Endothelial cell of umbilical vein (primary cell): Measurements from ENCODE around the gene HDAC11. TPM values are rescaled to one million over a fixed set of nuclear protein-coding genes. Genes with fewer than 3 reads are reported as not detected.
"Not testable (repeated sequence)": the region's sequence is repeated elsewhere in the genome, so short reads cannot be mapped to it uniquely, and the experiment has no call there.

ENCODE experiments used
- BruUV-seq: library from RNA; stranded (reverse); fragments of 400-500 nt; replicated peaks from 2 replicates; lab custom pipeline; 2021; lab: Mats Ljungman, UMichigan
- CTCF ChIA-PET: fragments of 300-600, 350-600 bp; sonication (Branson Sonifier 250); formaldehyde crosslinking; loops from one replicate; lab custom pipeline; 2021; ENCODE audit warnings: antibody characterized with exemption, inconsistent platforms; lab: Charles Lee
- POLR2A ChIA-PET: fragments of 300-600, 350-600 bp; sonication (Branson Sonifier 250); formaldehyde crosslinking; loops from one replicate; lab custom pipeline; 2021; ENCODE audit warnings: antibody characterized with exemption, inconsistent platforms; lab: Charles Lee
- DNase-seq: peaks from one replicate; pipeline ENCODE4 v3.0.0-alpha.2; 2011; ENCODE audit warnings: low read depth, low spot score
- FAIRE-seq: peaks from 2 replicates; lab custom pipeline; 2011; peaks lifted over from hg19 to GRCh38; lab: Jason Lieb, UNC
- H2AFZ ChIP-seq: 2 replicates; pipeline ENCODE4 v1.6.0; 2012; ENCODE audit warnings: low read depth, low read length, control low read depth, inconsistent platforms
- H3K27ac ChIP-seq: 2 replicates; pipeline ENCODE4 v1.5.1; 2011; ENCODE audit warnings: low read depth, mild to moderate bottlenecking, control low read depth, low read length, moderate library complexity; ENCODE audit not compliant: insufficient read depth
- H3K27me3 ChIP-seq, 2 experiments: 2 replicates each; pipeline versions ENCODE4 v1.6.0 to v1.6.1; 2011; ENCODE audit warnings: low read length in 2 of 2, mixed read lengths in 1 of 2; ENCODE audit not compliant: control insufficient read depth in 2 of 2, insufficient read depth in 2 of 2
- H3K36me3 ChIP-seq, 2 experiments: 2 replicates in 1 of 2; 3 replicates in 1 of 2; pipeline ENCODE4 v1.5.1; 2011; ENCODE audit warnings: low read length in 2 of 2, mild to moderate bottlenecking in 1 of 2, moderate library complexity in 1 of 2; ENCODE audit not compliant: control insufficient read depth in 2 of 2, insufficient read depth in 2 of 2; ENCODE audit errors: extremely low read depth in 1 of 2
- H3K4me1 ChIP-seq: 3 replicates; pipeline ENCODE4 v1.5.1; 2011; ENCODE audit warnings: mild to moderate bottlenecking, low read length; ENCODE audit not compliant: control insufficient read depth, insufficient read depth; ENCODE audit errors: extremely low read depth
- H3K4me2 ChIP-seq: 2 replicates; pipeline ENCODE4 v1.6.1; 2011; ENCODE audit warnings: low read length, control low read depth, mixed read lengths; ENCODE audit not compliant: insufficient read depth
- H3K4me3 ChIP-seq, 3 experiments: fragments of 200-600 bp in 1 of 3; sonication (generic), shearing (Covaris generic) in 1 of 3; replicated peaks in 1 of 3; 2 replicates each; pipeline ENCODE4 v1.5.1; 2011 to 2016; ENCODE audit warnings: control low read depth in 3 of 3, low read length in 3 of 3, mild to moderate bottlenecking in 2 of 3, inconsistent platforms in 1 of 3, low read depth in 1 of 3, moderate library complexity in 1 of 3; ENCODE audit not compliant: insufficient read depth in 1 of 3
- H3K79me2 ChIP-seq: 2 replicates; pipeline ENCODE4 v1.6.0; 2012; ENCODE audit warnings: low read length, inconsistent platforms; ENCODE audit not compliant: control insufficient read depth, insufficient read depth
- H3K9ac ChIP-seq: replicated peaks from 2 replicates; pipeline ENCODE3; 2011; ENCODE audit warnings: low read length, control low read depth; ENCODE audit not compliant: insufficient read depth; ENCODE audit errors: extremely low read depth
- H3K9me1 ChIP-seq: replicated peaks from 3 replicates; pipeline ENCODE4 v1.6.0; 2011; ENCODE audit warnings: mild to moderate bottlenecking, low read length; ENCODE audit not compliant: control insufficient read depth, insufficient read depth; ENCODE audit errors: extremely low read depth
- H3K9me3 ChIP-seq: replicated peaks from 2 replicates; pipeline ENCODE4 v1.5.1; 2012; ENCODE audit warnings: low read length, inconsistent platforms; ENCODE audit not compliant: control insufficient read depth, insufficient read depth
- H4K20me1 ChIP-seq: replicated peaks from 2 replicates; pipeline ENCODE3; 2011; ENCODE audit warnings: mild to moderate bottlenecking, low read length; ENCODE audit not compliant: control insufficient read depth, insufficient read depth; ENCODE audit errors: extremely low read depth
- EZH2 ChIP-seq: IDR thresholded peaks from 2 replicates; pipeline ENCODE4 v1.6.1; 2012; ENCODE audit warnings: borderline replicate concordance, low read depth, mild to moderate bottlenecking, moderate library complexity, low read length, inconsistent platforms; ENCODE audit not compliant: severe bottlenecking
- FOS ChIP-seq: IDR thresholded peaks from 2 replicates; pipeline ENCODE4 v1.6.1; 2011; ENCODE audit warnings: mild to moderate bottlenecking, low read length, moderate library complexity, borderline replicate concordance; ENCODE audit not compliant: insufficient read depth
- MYC ChIP-seq: IDR thresholded peaks from one replicate; pipeline ENCODE4 v1.6.1; 2011; ENCODE audit warnings: mild to moderate bottlenecking, low read depth, low read length
- POLR2A ChIP-seq: IDR thresholded peaks from 2 replicates; pipeline ENCODE4 v1.6.1; 2012; ENCODE audit warnings: low read depth, mild to moderate bottlenecking, control low read depth, low read length
- POLR2AphosphoS5 ChIP-seq: IDR thresholded peaks from 2 replicates; pipeline ENCODE4 v1.6.1; 2012; ENCODE audit warnings: low read depth, mild to moderate bottlenecking, control low read depth, low read length, moderate library complexity; ENCODE audit not compliant: insufficient read depth
- dilution Hi-C: fragments of 300-500 bp; cut with MboI; formaldehyde crosslinking; loops from one replicate; pipeline ENCODE4 v1.15.0; 2019; ENCODE audit warnings: low sequenced_read_pairs; ENCODE audit not compliant: extremely low pct_ligation_motif_present
- intact Hi-C: fragments of 100-400 bp; cut with micrococcal nuclease; formaldehyde crosslinking; loops from one replicate; pipeline ENCODE4 v1.10.0; 2022
- polyA plus RNA-seq, 4 experiments: library from polyadenylated mRNA; depleted of rRNA in 3 of 4; stranded (reverse) in 3 of 4; unstranded in 1 of 4; fragments of >200 nt; gene quantifications; 2 replicates each; pipeline versions ENCODE4 v1.2.1 to v1.2.3, GENCODE V29; 2011 to 2012; ENCODE audit warnings: missing spikeins in 1 of 4
- total RNA-seq: library from RNA; stranded (reverse); gene quantifications from 2 replicates; pipeline ENCODE4 v1.2.3, GENCODE V29; 2021
- TF ChIP-seq, protein P1 (sequence below), 2 donors: IDR thresholded peaks; 1 replicate in 1 of 2; 2 replicates in 1 of 2; pipeline ENCODE4 v1.5.1; 2011; ENCODE audit warnings: low read length in 2 of 2, mild to moderate bottlenecking in 2 of 2, moderate library complexity in 2 of 2, control low read depth in 1 of 2, inconsistent platforms in 1 of 2, low read depth in 1 of 2; ENCODE audit not compliant: insufficient read depth in 1 of 2; ENCODE audit errors: extremely low read depth in 1 of 2
- TF ChIP-seq, protein P2 (sequence below): IDR thresholded peaks from 2 replicates; pipeline ENCODE4 v1.6.1; 2011; ENCODE audit not compliant: insufficient read depth, insufficient read length

HDAC11 gene
- total and polyA plus RNA-seq, 2 donors (not counting 3 experiments of a cell fraction or from before 2014, with no cell fraction given) = 6.8 to 8.8 TPM

DNA sequence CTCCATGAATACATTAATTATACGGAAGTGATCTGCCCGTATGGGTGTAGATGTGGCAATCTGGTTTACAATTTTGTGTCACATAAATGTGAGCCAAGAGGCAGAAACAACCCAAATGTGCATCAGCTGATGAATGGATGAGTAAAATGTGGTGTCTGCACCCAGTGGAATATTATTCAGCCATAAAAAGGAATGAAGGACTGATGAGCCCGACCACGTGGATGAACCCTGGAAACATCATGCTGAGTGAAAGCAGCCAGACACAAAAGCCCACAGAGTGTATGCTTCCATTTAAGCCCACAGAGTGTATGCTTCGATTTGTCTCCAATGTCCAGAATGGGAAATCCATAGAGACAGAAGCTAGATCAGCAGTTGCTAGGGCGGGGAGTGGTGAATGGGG is 41.2 kb downstream of the HDAC11 start:
- Histone ChIP-seq H4K20me1 (no peaks in the 10 kb centered on the region), H3K4me2 (no peak overlapping the region), H2AFZ (no peak overlapping the region), H3K36me3 (no peaks in the 10 kb centered on the region), H3K9me1 (no peaks in the 10 kb centered on the region), H3K4me3 (no peak overlapping the region), H3K27ac (no peak overlapping the region), H3K4me1 (no peaks in the 10 kb centered on the region), H3K79me2 (no peaks in the 10 kb centered on the region), H3K9ac (no peak overlapping the region), H3K9me3 (no peaks in the 10 kb centered on the region), H3K27me3 (no peaks in the 10 kb centered on the region)
- FAIRE-seq (no peak), DNase-seq (no peak)
- no TSS peak for BruUV-seq
- POLR2A ChIA-PET = no interaction called here
- intact Hi-C loops = no loop called here
- dilution Hi-C loops = no loop called here
- TF ChIP-seq MYC (no peak), FOS (no peak), POLR2A (no peak), EZH2 (no peak), POLR2AphosphoS5 (no peak)
- TF ChIP-seq, protein P1, sequence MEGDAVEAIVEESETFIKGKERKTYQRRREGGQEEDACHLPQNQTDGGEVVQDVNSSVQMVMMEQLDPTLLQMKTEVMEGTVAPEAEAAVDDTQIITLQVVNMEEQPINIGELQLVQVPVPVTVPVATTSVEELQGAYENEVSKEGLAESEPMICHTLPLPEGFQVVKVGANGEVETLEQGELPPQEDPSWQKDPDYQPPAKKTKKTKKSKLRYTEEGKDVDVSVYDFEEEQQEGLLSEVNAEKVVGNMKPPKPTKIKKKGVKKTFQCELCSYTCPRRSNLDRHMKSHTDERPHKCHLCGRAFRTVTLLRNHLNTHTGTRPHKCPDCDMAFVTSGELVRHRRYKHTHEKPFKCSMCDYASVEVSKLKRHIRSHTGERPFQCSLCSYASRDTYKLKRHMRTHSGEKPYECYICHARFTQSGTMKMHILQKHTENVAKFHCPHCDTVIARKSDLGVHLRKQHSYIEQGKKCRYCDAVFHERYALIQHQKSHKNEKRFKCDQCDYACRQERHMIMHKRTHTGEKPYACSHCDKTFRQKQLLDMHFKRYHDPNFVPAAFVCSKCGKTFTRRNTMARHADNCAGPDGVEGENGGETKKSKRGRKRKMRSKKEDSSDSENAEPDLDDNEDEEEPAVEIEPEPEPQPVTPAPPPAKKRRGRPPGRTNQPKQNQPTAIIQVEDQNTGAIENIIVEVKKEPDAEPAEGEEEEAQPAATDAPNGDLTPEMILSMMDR (IDR thresholded peaks at IDR 0.05; ENCODE audit: extremely low read depth in 1 of 2, insufficient read depth in 1 of 2, low read depth in 1 of 2, low read length in 2 of 2) = no peak
- TF ChIP-seq, protein P2, sequence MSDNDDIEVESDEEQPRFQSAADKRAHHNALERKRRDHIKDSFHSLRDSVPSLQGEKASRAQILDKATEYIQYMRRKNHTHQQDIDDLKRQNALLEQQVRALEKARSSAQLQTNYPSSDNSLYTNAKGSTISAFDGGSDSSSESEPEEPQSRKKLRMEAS = no peak
- CTCF ChIA-PET = no interaction called here

DNA sequence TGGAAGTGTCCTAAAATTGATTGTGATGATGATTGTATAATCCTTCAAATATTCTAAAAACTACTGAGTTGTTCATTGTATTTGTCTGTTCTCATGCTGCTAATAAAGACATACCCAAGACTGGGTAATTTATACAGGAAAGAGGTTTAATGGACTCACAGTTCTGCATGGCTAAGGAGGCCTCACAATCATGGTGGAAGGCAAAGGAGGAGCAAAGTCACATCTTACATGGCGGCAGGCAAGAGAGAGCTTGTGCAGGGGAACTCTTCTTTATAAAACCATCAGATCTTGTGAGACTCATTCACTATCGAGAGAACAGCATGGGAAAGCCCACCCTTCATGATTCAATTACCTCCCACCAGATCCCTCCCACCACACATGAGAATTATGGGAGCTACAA is 41.6 kb downstream of the HDAC11 start:
- H3K27ac ChIP-seq, H3K79me2 ChIP-seq, FAIRE-seq, BruUV-seq, H3K36me3 ChIP-seq, dilution Hi-C loops, H3K4me3 ChIP-seq, H3K9me3 ChIP-seq, H3K4me1 ChIP-seq, intact Hi-C loops, H3K9me1 ChIP-seq, H2AFZ ChIP-seq, H3K27me3 ChIP-seq, H4K20me1 ChIP-seq, POLR2A ChIA-PET, CTCF ChIA-PET, H3K4me2 ChIP-seq, DNase-seq, H3K9ac ChIP-seq: not testable (repeated sequence)
